Endothelial cell of umbilical vein (primary cell): ENCODE results near the gene EIF4G2.

ENCODE experiments used
- CTCF ChIP-seq, 2 donors: IDR thresholded peaks; 1 replicate in 1 of 2; 2 replicates in 1 of 2; pipeline ENCODE4 v1.5.1; 2011; ENCODE audit warnings: low read length in 2 of 2, mild to moderate bottlenecking in 2 of 2, moderate library complexity in 2 of 2, control low read depth in 1 of 2, inconsistent platforms in 1 of 2, low read depth in 1 of 2; ENCODE audit not compliant: insufficient read depth in 1 of 2; ENCODE audit errors: extremely low read depth in 1 of 2
- EZH2 ChIP-seq: IDR thresholded peaks from 2 replicates; pipeline ENCODE4 v1.6.1; 2012; ENCODE audit warnings: borderline replicate concordance, low read depth, mild to moderate bottlenecking, moderate library complexity, low read length, inconsistent platforms; ENCODE audit not compliant: severe bottlenecking
- FOS ChIP-seq: IDR thresholded peaks from 2 replicates; pipeline ENCODE4 v1.6.1; 2011; ENCODE audit warnings: mild to moderate bottlenecking, low read length, moderate library complexity, borderline replicate concordance; ENCODE audit not compliant: insufficient read depth
- JUN ChIP-seq: IDR thresholded peaks from 2 replicates; pipeline ENCODE4 v1.6.1; 2011; ENCODE audit warnings: borderline replicate concordance, low read depth; ENCODE audit not compliant: insufficient read length, insufficient read depth
- MYC ChIP-seq: IDR thresholded peaks from one replicate; pipeline ENCODE4 v1.6.1; 2011; ENCODE audit warnings: mild to moderate bottlenecking, low read depth, low read length
- POLR2A ChIP-seq: IDR thresholded peaks from 2 replicates; pipeline ENCODE4 v1.6.1; 2012; ENCODE audit warnings: low read depth, mild to moderate bottlenecking, control low read depth, low read length
- POLR2AphosphoS5 ChIP-seq: IDR thresholded peaks from 2 replicates; pipeline ENCODE4 v1.6.1; 2012; ENCODE audit warnings: low read depth, mild to moderate bottlenecking, control low read depth, low read length, moderate library complexity; ENCODE audit not compliant: insufficient read depth

GRCh38 chr11:10809373-10810160 lies 841 bp upstream of the EIF4G2 start:
- TF ChIP-seq POLR2A (no peak), MYC (no peak), CTCF (IDR thresholded peaks at IDR 0.05; ENCODE audit: extremely low read depth in 1 of 2, insufficient read depth in 1 of 2, low read depth in 1 of 2, low read length in 2 of 2) (no peak), POLR2AphosphoS5 (no peak), EZH2 (no peak), JUN (no peak), FOS (peak; percentile 64)
